C1 segment of cervical spinal cord (tissue), 14 donors: ENCODE measurements around the gene BMAL1.
"Not testable (repeated sequence)": the region's sequence is repeated elsewhere in the genome, so short reads cannot be mapped to it uniquely, and the experiment has no call there.

Experiments
- DNase-seq, 14 donors: peaks; one replicate each; lab custom pipeline; 2025; lab: John Stamatoyannopoulos, UW

The BMAL1 gene

GRCh38 chr11:13277768-13278608 lies at the start of gene BMAL1:
TSS of gene BMAL1 (plus strand) at chr11:13277790. CDS start at chr11:13354309, 76,519 bp downstream.
- peak in 10 of 14 donors; percentile 25 to 79 (median 49) for DNase-seq

- no peak for DNase-seq
Observed at GRCh38 chr11:13228572-13228971, 49.0 kb upstream of the BMAL1 start.

GRCh38 chr11:13229136-13229535 lies 48.5 kb upstream of the BMAL1 start:
- no peak for DNase-seq

GRCh38 chr11:13229711-13230318 lies 47.8 kb upstream of the BMAL1 start:
- DNase-seq, result no peak

GRCh38 chr11:13233173-13233745 lies 44.3 kb upstream of the BMAL1 start:
- DNase-seq, result no peak

GRCh38 chr11:13235895-13236294 lies 41.7 kb upstream of the BMAL1 start:
- no peak for DNase-seq

GRCh38 chr11:13236626-13237025 lies 41.0 kb upstream of the BMAL1 start:
- DNase-seq, result no peak

- DNase-seq, result no peak
Observed at GRCh38 chr11:13237761-13238160, 39.8 kb upstream of the BMAL1 start.

GRCh38 chr11:13238879-13239514 lies 38.6 kb upstream of the BMAL1 start:
- peak in 4 of 14 donors; percentile 3 to 10 (median 4) for DNase-seq

GRCh38 chr11:13242564-13242963 lies 35.0 kb upstream of the BMAL1 start:
- DNase-seq, result no peak

GRCh38 chr11:13247606-13248296 lies 29.8 kb upstream of the BMAL1 start:
- no peak for DNase-seq

GRCh38 chr11:13249177-13249576 lies 28.4 kb upstream of the BMAL1 start:
- DNase-seq, result no peak

GRCh38 chr11:13249992-13250391 lies 27.6 kb upstream of the BMAL1 start:
- DNase-seq, result no peak

- DNase-seq, result no peak
Observed at GRCh38 chr11:13251966-13252365, 25.6 kb upstream of the BMAL1 start.

GRCh38 chr11:13252438-13252837 lies 25.2 kb upstream of the BMAL1 start:
- DNase-seq, result no peak

- DNase-seq, result no peak
Observed at GRCh38 chr11:13256216-13256615, 21.4 kb upstream of the BMAL1 start.

GRCh38 chr11:13258061-13258460 lies 19.5 kb upstream of the BMAL1 start:
- DNase-seq, result not testable (repeated sequence)

GRCh38 chr11:13258855-13259254 lies 18.7 kb upstream of the BMAL1 start:
- DNase-seq, result no peak

- no peak for DNase-seq
Observed at GRCh38 chr11:13259374-13259773, 18.2 kb upstream of the BMAL1 start.

GRCh38 chr11:13260201-13260962 lies 17.2 kb upstream of the BMAL1 start:
- no peak for DNase-seq
